ENCODE data around the gene SBSN. TPM values are rescaled to one million over a fixed set of nuclear protein-coding genes. Genes with fewer than 3 reads are reported as not detected.

The SBSN gene, protein sequence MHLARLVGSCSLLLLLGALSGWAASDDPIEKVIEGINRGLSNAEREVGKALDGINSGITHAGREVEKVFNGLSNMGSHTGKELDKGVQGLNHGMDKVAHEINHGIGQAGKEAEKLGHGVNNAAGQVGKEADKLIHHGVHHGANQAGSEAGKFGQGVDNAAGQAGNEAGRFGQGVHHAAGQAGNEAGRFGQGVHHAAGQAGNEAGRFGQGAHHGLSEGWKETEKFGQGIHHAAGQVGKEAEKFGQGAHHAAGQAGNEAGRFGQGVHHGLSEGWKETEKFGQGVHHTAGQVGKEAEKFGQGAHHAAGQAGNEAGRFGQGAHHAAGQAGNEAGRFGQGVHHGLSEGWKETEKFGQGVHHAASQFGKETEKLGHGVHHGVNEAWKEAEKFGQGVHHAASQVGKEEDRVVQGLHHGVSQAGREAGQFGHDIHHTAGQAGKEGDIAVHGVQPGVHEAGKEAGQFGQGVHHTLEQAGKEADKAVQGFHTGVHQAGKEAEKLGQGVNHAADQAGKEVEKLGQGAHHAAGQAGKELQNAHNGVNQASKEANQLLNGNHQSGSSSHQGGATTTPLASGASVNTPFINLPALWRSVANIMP
- total RNA-seq (not detected), polyA plus RNA-seq (ENCODE audit: insufficient read depth, low read depth, low replicate concordance) (not detected)
- long read RNA-seq, donor 1, result 0 reads
- long read RNA-seq, donor 2, result 0 reads
- long read RNA-seq, donor 3, result 0 reads
- long read RNA-seq, donor 4, result 0 reads
- long read RNA-seq, donor 5, result 0 reads
- long read RNA-seq, donor 6, result 0 reads
- long read RNA-seq, donor 7, result 0 reads
- long read RNA-seq, donor 8, result 0 reads
- long read RNA-seq, donor 9, result 0 reads
- long read RNA-seq, donor 10, result 0 reads

DNA sequence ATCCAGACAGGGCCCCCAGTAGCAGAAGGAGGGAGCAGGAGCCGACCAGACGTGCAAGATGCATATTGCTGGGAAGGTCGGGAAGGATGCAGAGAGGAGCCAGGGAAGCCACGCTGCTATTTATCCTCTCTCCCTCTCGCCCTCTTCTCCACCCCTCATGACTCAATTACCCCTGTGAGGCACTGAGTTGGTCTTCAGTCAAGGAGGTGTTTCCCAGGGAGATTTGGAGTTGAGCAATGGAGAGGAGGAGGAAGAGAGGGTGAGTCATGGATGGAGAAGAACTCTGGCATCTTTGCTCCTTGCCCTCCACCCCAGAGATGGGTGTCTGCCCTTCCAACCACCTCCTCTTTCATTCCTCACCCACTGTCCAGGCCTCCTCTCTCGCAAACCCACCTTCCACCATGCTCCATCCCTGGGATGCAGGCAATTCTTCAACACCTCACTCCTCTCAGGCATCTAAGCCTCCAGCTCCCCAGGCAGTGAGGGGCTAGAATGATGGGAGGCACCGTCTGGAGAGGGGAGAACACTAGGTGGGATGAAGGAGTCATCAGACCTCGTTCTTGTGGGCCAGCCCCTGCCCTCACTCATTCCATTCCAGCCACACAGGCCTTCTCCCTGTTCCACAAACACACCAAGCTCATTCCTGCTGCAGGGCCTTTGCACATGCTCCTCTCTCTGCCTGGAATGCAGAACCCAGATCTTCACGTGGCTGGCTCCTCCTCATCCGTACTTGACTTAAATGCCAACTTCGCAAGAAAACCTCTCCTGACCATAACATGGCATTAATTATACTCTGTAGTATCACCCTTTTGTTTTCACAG lies at the start of gene SBSN:
Gene SBSN (minus strand): TSS at position 94 of the 821 bp plus-strand sequence. CDS start 30 bp downstream, at position 64.
- FAIRE-seq, result no peak
- Histone ChIP-seq H3K27ac (ENCODE audit: low read depth in 2 of 2, low read length in 2 of 2) (no peak within 1 kb of the TSS), H3K9me3 (ENCODE audit: control insufficient read depth in 2 of 3, insufficient read depth in 1 of 3, low read length in 3 of 3) (no peaks in the 10 kb centered on the region), H3K27me3 (ENCODE audit: control insufficient read depth, insufficient read depth, low read length) (no peaks in the 10 kb centered on the region), H3K4me1 (ENCODE audit: control insufficient read depth in 2 of 3, insufficient read depth in 2 of 3, low read depth in 1 of 3, low read length in 3 of 3) (no peaks in the 10 kb centered on the region), H3K36me3 (ENCODE audit: control insufficient read depth in 2 of 3, insufficient read depth in 3 of 3, low read length in 3 of 3) (no peaks in the 10 kb centered on the region), H3K4me3 (ENCODE audit: low read length in 3 of 3) (no peak within 1 kb of the TSS), H3K9ac (ENCODE audit: low read length in 3 of 3) (no peak within 1 kb of the TSS)
- TF ChIP-seq, protein P1, sequence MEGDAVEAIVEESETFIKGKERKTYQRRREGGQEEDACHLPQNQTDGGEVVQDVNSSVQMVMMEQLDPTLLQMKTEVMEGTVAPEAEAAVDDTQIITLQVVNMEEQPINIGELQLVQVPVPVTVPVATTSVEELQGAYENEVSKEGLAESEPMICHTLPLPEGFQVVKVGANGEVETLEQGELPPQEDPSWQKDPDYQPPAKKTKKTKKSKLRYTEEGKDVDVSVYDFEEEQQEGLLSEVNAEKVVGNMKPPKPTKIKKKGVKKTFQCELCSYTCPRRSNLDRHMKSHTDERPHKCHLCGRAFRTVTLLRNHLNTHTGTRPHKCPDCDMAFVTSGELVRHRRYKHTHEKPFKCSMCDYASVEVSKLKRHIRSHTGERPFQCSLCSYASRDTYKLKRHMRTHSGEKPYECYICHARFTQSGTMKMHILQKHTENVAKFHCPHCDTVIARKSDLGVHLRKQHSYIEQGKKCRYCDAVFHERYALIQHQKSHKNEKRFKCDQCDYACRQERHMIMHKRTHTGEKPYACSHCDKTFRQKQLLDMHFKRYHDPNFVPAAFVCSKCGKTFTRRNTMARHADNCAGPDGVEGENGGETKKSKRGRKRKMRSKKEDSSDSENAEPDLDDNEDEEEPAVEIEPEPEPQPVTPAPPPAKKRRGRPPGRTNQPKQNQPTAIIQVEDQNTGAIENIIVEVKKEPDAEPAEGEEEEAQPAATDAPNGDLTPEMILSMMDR (IDR thresholded peaks at IDR 0.05; ENCODE audit: borderline replicate concordance, extremely low read depth, insufficient read depth), result no peak
- no peak for DNase-seq
- intact Hi-C loops (cut with DNase I), result no loop called here

DNA sequence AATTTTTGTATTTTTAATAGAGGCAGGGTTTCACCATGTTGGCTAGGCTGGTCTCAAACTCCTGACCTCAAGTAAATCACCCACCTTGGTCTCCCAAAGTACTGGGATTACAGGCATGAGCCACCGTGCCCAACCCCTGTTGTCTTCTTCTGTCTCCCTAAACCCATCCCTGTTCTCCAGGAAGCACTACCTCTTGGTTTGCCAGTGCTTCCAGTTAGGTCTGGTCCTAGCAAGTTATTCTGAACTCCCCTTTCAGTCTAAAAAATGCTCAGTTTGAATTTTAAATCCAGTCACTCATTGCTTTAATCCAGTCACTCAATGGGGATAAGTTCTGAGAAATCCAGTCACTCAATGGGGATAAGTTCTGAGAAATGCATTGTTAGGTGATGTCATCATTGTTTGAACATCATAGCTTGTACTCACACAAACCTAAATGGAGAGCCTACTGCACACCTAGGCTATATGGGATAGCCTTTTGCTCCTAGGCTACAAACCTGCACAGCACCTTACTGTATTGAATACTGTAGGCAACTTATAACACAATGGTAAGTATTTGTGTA lies 43.4 kb upstream of the SBSN start:
- Histone ChIP-seq H3K4me3 (ENCODE audit: low read length in 3 of 3) (no peak overlapping the region), H3K9me3 (ENCODE audit: control insufficient read depth in 2 of 3, insufficient read depth in 1 of 3, low read length in 3 of 3) (peaks cover 0 to 6% (median 3%) of the 10 kb centered on the region in 3 donors), H3K9ac (ENCODE audit: low read length in 3 of 3) (no peak overlapping the region), H3K27me3 (ENCODE audit: control insufficient read depth, insufficient read depth, low read length) (no peaks in the 10 kb centered on the region), H3K27ac (ENCODE audit: low read depth in 2 of 2, low read length in 2 of 2) (no peak overlapping the region), H3K36me3 (ENCODE audit: control insufficient read depth in 2 of 3, insufficient read depth in 3 of 3, low read length in 3 of 3) (no peaks in the 10 kb centered on the region), H3K4me1 (ENCODE audit: control insufficient read depth in 2 of 3, insufficient read depth in 2 of 3, low read depth in 1 of 3, low read length in 3 of 3) (no peaks in the 10 kb centered on the region)
- no peak for DNase-seq
- FAIRE-seq, result no peak
- TF ChIP-seq, protein P1 (IDR thresholded peaks at IDR 0.05; ENCODE audit: borderline replicate concordance, extremely low read depth, insufficient read depth), result no peak
- intact Hi-C loops (cut with DNase I), result no loop called here

DNA sequence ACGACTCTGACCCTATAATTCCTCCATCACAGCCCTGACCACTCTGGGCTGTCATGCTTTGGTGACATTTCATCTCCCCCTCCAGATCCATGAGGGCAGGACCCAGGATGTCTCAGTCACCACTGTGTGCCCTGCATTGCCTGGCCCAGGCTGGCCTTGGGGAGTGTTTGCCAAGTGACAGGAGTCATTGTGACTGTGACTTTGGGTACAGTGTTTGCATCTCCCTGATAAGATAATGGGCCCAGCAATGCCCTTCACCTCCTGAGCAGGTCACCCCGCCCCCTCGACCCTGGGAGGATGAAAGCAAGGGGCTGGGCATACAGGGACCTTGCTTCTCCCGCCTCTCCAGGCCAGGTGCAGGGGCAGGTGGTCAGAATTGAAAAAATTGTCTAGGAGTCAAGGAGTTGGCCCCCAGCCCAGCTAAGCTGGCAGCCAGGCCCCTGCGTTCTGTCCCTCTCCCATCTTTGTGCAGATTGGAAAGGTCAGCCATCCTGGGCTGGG lies 41.2 kb upstream of the SBSN start:
- Histone ChIP-seq H3K4me3 (ENCODE audit: low read length in 3 of 3) (no peak overlapping the region), H3K36me3 (ENCODE audit: control insufficient read depth in 2 of 3, insufficient read depth in 3 of 3, low read length in 3 of 3) (no peaks in the 10 kb centered on the region), H3K27me3 (ENCODE audit: control insufficient read depth, insufficient read depth, low read length) (no peaks in the 10 kb centered on the region), H3K4me1 (ENCODE audit: control insufficient read depth in 2 of 3, insufficient read depth in 2 of 3, low read depth in 1 of 3, low read length in 3 of 3) (no peaks in the 10 kb centered on the region), H3K27ac (ENCODE audit: low read depth in 2 of 2, low read length in 2 of 2) (no peak overlapping the region), H3K9ac (ENCODE audit: low read length in 3 of 3) (no peak overlapping the region), H3K9me3 (ENCODE audit: control insufficient read depth in 2 of 3, insufficient read depth in 1 of 3, low read length in 3 of 3) (no peaks in the 10 kb centered on the region)
- TF ChIP-seq, protein P1 (IDR thresholded peaks at IDR 0.05; ENCODE audit: borderline replicate concordance, extremely low read depth, insufficient read depth), result no peak
- FAIRE-seq, result no peak
- no peak for DNase-seq
- intact Hi-C loops (cut with DNase I), result no loop called here
